GM12874 (cell line): ENCODE measurements around the gene WDR62.

Source experiments
- TF ChIP-seq, protein P1 (sequence below): IDR thresholded peaks from 2 replicates; pipeline ENCODE4 v1.5.1; 2011; ENCODE audit warnings: low read depth, mild to moderate bottlenecking, control low read depth, low read length, moderate library complexity; ENCODE audit not compliant: insufficient read depth

The WDR62 gene

DNA sequence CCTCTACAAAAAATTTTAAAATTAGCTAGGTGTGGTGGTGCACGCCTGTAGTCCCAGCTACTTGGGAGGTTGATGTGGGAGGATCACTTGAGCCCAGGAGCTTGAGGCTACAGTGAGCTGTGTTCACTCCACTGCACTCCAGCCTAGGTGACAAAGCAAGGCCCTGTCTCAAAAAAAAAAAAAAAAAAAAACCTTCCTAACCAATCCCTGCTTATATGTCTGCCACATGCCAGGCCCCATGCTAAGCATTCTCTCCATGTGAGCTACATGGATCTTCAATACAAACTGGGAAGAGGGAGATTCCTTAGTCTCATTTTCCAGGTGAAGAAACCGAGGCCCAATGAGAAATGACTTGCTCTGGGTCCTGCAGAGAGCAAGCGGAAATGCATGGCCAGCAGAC is 54.0 kb downstream of the WDR62 start:
- TF ChIP-seq, protein P1, sequence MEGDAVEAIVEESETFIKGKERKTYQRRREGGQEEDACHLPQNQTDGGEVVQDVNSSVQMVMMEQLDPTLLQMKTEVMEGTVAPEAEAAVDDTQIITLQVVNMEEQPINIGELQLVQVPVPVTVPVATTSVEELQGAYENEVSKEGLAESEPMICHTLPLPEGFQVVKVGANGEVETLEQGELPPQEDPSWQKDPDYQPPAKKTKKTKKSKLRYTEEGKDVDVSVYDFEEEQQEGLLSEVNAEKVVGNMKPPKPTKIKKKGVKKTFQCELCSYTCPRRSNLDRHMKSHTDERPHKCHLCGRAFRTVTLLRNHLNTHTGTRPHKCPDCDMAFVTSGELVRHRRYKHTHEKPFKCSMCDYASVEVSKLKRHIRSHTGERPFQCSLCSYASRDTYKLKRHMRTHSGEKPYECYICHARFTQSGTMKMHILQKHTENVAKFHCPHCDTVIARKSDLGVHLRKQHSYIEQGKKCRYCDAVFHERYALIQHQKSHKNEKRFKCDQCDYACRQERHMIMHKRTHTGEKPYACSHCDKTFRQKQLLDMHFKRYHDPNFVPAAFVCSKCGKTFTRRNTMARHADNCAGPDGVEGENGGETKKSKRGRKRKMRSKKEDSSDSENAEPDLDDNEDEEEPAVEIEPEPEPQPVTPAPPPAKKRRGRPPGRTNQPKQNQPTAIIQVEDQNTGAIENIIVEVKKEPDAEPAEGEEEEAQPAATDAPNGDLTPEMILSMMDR: no peak

DNA sequence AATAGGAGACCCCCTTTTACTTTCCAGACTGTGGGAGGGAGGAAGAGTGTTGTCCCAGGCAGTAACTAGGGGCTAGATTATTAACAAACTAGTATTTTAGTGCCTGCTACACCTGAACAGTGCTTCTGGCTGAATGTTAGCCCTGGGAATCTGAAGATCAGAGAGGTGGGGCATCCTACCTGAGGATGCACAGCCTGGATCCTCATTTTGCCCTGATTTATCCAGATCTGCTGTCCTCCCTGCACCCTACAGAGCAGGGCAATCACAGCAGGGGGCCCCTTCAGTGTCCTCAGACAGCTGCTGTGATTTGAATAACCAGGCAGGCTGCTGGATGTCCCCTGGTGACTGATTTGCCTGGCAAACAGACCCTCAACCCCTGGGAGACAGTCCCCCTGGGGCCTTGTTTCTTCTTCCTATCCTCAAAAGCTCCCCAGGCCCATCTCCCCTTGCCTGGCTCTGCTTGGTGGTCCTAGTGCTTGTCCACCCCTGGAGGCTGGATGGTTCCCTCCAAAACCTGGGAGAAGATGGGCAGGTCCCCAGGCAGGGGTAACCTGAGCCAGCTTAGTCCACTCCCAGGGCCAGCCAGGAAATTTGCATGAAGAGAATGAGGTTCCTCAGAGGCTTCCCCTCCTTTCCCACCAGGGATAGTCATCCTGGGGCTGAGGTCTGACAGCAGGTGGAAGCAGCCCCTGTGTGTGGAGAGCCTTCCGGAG is 55.9 kb downstream of the WDR62 start, which contains the start of gene OVOL3:
Gene OVOL3, plus strand, starts transcription at position 657 of the 713 bp plus-strand sequence. CDS start 60 bp downstream, outside the sequence.
- TF ChIP-seq, protein P1: no peak

DNA sequence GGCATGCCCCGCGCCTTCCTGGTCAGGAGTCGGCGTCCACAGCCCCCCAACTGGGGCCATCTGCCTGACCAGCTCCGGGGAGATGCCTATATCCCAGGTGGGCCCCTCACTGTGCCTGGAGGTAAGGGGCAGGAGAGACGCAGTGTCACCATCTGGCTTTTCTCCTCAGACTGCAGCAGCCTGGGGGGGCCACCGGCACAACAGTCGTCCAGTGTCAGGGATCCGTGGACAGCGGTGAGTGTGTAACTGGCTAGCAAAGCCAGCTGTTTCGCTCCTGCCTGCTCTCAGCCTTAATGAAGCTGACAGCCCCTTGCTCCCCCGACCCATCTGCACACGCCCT is 56.5 kb downstream of the WDR62 start:
- TF ChIP-seq, protein P1: no peak

DNA sequence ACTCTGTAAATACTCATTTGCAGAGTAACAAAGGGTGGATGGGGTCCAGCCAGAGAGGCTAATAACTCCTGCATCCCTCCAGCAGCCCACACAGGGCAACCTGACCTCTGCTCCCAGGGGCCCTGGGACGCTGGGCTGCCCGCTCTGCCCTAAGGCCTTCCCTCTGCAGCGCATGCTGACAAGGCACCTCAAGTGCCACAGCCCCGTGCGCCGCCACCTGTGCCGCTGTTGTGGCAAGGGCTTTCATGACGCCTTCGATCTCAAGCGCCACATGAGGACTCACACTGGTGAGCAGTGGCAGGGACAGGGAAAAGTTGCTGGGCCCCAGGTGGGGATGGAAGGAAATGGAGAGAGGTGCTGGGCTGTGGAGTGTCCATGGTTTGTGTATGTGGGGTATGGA is 58.0 kb downstream of the WDR62 start:
- TF ChIP-seq, protein P1: no peak

DNA sequence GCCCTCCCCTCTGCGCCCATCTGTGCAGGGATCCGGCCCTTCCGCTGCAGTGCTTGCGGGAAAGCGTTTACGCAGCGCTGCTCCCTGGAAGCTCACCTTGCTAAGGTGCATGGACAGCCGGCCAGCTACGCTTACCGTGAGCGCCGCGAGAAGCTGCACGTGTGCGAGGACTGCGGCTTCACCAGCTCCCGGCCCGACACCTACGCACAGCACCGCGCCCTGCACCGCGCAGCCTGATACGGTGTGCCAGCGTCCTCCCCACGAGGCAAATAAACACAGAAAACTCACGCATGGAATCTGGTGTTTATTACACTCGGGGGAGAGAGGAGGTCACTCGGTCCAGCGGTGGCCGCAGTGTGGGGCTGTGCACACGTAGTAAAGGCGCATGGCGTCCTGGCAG is 58.7 kb downstream of the WDR62 start:
- TF ChIP-seq, protein P1: no peak

DNA sequence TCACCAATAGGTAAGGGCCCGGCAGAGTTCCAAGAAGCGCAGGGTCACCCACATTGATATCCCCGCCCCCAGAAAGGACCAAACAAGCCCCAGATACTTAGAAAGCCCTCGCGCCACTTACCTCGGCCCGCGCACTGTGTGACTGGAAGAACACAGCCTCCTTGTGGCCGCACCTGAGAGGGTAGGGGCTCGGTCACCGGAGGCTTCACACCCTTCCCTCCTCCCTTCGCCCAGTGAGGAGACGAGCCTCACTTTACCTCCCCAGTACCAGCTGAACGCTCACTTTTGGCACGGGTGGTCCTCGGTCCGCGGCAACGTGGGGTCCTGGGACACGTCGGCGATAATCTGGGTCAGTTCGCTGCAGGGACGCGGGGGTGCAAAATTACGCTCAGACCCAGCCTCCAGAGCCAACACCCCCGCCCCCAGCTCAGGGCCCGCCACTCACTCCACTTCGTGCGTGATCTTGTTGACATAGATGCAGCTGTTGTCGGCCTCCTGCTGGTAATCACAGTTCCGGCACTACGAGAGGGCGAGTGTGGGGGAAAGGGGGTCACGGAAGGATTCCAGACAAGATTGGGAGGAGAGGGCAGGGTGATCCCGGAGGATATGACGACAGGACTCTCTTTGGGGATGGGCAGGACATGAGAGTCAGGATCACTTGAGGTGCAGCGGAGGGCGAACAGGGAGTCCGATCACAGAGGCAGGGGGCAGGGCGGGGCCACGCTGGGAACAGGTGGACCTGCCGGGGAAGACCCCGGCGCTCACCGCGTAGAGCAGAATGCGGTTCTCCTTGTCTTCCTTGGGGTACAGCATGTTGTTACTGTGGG is 59.4 kb downstream of the WDR62 start:
- TF ChIP-seq, protein P1: no peak

DNA sequence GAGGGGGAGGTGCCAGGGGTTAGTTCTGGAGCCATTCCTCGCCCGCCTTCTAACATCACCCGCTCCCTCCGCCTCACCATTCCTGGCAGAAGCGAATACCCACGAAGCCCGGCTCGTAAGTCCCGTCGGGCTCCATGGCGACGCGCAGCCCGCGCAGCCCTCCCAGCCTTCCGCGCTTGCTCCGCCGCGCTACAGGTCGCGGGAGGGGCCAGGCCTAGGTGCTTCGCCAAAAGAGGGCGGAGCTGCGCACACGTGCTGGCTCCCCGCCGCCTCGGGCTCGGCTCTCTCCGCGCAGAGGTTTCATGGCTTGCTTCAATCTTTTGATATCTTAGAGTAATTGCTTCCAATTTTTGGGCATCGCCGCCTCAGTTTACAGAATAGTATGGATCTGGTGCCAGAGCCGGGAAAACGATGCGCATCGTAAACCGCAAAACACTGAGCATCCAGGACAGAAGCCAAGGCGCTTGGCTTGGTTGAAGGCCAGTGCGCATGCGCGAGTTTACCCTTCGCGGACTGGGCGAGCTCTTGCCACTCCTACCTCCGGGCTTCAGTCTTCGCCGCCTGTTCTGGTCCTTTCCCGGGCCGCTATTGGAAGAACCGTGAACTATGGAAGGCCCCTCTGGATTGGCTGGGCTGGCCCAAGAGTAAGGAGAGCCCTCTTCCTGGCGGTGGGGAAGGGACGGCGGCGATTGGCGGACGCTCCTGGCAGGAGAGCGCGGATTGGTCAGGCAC is 60.2 kb downstream of the WDR62 start, which contains the start of gene POLR2I:
Gene POLR2I, minus strand, starts transcription at position 155 of the 732 bp plus-strand sequence. Its CDS starts 19 bp downstream, at position 136.
- TF ChIP-seq, protein P1: no peak
